ENCODE data around the gene CHST13.

DNA sequence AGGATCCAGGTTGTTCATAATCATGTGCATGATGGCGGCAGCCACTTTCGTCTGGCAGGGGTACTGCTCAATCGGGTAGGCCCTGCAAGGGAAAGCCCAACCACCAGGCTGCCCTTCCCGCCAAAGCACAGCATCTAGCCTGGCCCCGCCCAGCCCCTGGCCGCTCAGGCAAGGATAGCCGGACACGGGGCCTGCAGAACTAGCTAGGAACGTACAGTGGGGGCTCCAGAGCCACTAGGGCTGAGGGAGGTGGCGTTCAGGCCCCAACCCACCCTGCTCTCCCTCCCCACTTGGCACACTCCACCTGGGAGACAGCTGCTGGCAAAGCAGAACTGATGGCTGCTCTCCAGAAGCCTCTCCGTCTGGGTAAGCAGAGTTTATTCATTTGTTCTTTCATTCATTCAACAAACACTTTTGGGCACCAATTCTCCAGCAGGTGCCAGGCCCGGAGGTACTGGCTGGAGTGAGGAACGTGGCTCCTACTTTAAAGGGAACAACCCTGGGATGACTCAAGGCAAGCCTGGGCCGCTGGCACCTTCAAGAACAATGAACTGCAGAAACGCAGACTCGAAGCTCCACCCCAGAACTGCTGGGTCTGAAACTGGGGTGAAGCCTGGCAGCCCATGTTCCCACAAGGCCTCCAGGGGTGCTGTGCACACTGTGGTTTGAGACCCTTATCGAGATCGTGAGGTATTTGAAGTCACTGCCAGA, 14.2 kb upstream of the CHST13 start:
- TF ChIP-seq, protein P1, sequence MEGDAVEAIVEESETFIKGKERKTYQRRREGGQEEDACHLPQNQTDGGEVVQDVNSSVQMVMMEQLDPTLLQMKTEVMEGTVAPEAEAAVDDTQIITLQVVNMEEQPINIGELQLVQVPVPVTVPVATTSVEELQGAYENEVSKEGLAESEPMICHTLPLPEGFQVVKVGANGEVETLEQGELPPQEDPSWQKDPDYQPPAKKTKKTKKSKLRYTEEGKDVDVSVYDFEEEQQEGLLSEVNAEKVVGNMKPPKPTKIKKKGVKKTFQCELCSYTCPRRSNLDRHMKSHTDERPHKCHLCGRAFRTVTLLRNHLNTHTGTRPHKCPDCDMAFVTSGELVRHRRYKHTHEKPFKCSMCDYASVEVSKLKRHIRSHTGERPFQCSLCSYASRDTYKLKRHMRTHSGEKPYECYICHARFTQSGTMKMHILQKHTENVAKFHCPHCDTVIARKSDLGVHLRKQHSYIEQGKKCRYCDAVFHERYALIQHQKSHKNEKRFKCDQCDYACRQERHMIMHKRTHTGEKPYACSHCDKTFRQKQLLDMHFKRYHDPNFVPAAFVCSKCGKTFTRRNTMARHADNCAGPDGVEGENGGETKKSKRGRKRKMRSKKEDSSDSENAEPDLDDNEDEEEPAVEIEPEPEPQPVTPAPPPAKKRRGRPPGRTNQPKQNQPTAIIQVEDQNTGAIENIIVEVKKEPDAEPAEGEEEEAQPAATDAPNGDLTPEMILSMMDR (IDR thresholded peaks at IDR 0.05), result no peak
- no peak for TF ChIP-seq POLR2AphosphoS5 (IDR thresholded peaks at IDR 0.05; ENCODE audit: insufficient read depth in 1 of 2, low read depth in 1 of 2)
- TF ChIP-seq POLR2A (IDR thresholded peaks at IDR 0.05), result no peak
